Kasumi-1 (cell line): ENCODE data around the gene GSG1L.
"Not testable (repeated sequence)": the region's sequence is repeated elsewhere in the genome, so short reads cannot be mapped to it uniquely, and the experiment has no call there.

Experiments used
- DNase-seq, 2 experiments: peaks; one replicate each; lab custom pipeline; 2025; lab: John Stamatoyannopoulos, UW

The GSG1L gene

GRCh38 chr16:27947696-27948095 lies 115.8 kb downstream of the GSG1L start:
- DNase-seq: no peak

GRCh38 chr16:27945233-27945973 lies 118.1 kb downstream of the GSG1L start:
- DNase-seq: no peak

- no peak for DNase-seq
Measured at GRCh38 chr16:27943766-27944165, 119.7 kb downstream of the GSG1L start.

- DNase-seq: not testable (repeated sequence)
Measured at GRCh38 chr16:27942071-27942470, 121.4 kb downstream of the GSG1L start.

- no peak for DNase-seq
Measured at GRCh38 chr16:27935076-27935475, 128.4 kb downstream of the GSG1L start.

- no peak for DNase-seq
Measured at GRCh38 chr16:27932542-27933135, 130.9 kb downstream of the GSG1L start.

GRCh38 chr16:27929818-27930217 lies 133.7 kb downstream of the GSG1L start:
- no peak for DNase-seq

GRCh38 chr16:27928542-27928941 lies 135.0 kb downstream of the GSG1L start:
- DNase-seq: no peak

GRCh38 chr16:27927266-27927901 lies 136.1 kb downstream of the GSG1L start:
- no peak for DNase-seq

- no peak for DNase-seq
Measured at GRCh38 chr16:27925612-27926011, 137.9 kb downstream of the GSG1L start.

- no peak for DNase-seq
Measured at GRCh38 chr16:27924411-27925118, 138.9 kb downstream of the GSG1L start.

GRCh38 chr16:27923751-27924150 lies 139.8 kb downstream of the GSG1L start:
- DNase-seq: no peak

- no peak for DNase-seq
Measured at GRCh38 chr16:27922433-27922832, 141.1 kb downstream of the GSG1L start.

- no peak for DNase-seq
Measured at GRCh38 chr16:27921134-27921533, 142.4 kb downstream of the GSG1L start.

- no peak for DNase-seq
Measured at GRCh38 chr16:27920391-27920891, 143.1 kb downstream of the GSG1L start.

- no peak for DNase-seq
Measured at GRCh38 chr16:27918755-27919154, 144.8 kb downstream of the GSG1L start.

- no peak for DNase-seq
Measured at GRCh38 chr16:27917949-27918348, 145.6 kb downstream of the GSG1L start.

- no peak for DNase-seq
Measured at GRCh38 chr16:27911486-27911885, 152.0 kb downstream of the GSG1L start.

- DNase-seq: no peak
Measured at GRCh38 chr16:27907457-27907972, 156.0 kb downstream of the GSG1L start.

GRCh38 chr16:27906883-27907282 lies 156.6 kb downstream of the GSG1L start:
- DNase-seq: no peak

GRCh38 chr16:27903046-27903655 lies 160.4 kb downstream of the GSG1L start:
- DNase-seq: no peak

GRCh38 chr16:27902551-27902950 lies 161.0 kb downstream of the GSG1L start:
- DNase-seq: no peak
